GM12892 (cell line): ENCODE results near the gene GFY.

Experiments used
- POLR2A ChIP-seq: IDR thresholded peaks from 2 replicates; pipeline ENCODE4 v1.6.1; 2011; ENCODE audit warnings: low read depth, low read length, control low read depth
- POLR2AphosphoS5 ChIP-seq: IDR thresholded peaks from 2 replicates; pipeline ENCODE4 v1.6.1; 2011; ENCODE audit warnings: low read depth, low read length, control low read depth
- TAF1 ChIP-seq: IDR thresholded peaks from 2 replicates; pipeline ENCODE4 v1.6.1; 2011; ENCODE audit warnings: low read depth, mild to moderate bottlenecking, control low read depth, low read length, borderline replicate concordance

GRCh38 chr19:49434907-49435583 is 9.9 kb downstream of the GFY start:
- TF ChIP-seq POLR2A (no peak), TAF1 (no peak), POLR2AphosphoS5 (no peak)
